Stromal cell of bone marrow (primary cell): ENCODE measurements around the gene NT5C3B.
A peak's percentile ranks its signal among the peaks of the same experiment; 100 is the strongest.

Source experiments
- DNase-seq: peaks from one replicate; pipeline ENCODE4 v3.0.0-alpha.2; 2012; ENCODE audit warnings: low read depth

NT5C3B gene

GRCh38 chr17:41810659-41811548 lies 25.1 kb downstream of the NT5C3B start:
- no peak for DNase-seq

- DNase-seq: no peak
Measured at GRCh38 chr17:41806685-41807445, 29.2 kb downstream of the NT5C3B start.

DNA sequence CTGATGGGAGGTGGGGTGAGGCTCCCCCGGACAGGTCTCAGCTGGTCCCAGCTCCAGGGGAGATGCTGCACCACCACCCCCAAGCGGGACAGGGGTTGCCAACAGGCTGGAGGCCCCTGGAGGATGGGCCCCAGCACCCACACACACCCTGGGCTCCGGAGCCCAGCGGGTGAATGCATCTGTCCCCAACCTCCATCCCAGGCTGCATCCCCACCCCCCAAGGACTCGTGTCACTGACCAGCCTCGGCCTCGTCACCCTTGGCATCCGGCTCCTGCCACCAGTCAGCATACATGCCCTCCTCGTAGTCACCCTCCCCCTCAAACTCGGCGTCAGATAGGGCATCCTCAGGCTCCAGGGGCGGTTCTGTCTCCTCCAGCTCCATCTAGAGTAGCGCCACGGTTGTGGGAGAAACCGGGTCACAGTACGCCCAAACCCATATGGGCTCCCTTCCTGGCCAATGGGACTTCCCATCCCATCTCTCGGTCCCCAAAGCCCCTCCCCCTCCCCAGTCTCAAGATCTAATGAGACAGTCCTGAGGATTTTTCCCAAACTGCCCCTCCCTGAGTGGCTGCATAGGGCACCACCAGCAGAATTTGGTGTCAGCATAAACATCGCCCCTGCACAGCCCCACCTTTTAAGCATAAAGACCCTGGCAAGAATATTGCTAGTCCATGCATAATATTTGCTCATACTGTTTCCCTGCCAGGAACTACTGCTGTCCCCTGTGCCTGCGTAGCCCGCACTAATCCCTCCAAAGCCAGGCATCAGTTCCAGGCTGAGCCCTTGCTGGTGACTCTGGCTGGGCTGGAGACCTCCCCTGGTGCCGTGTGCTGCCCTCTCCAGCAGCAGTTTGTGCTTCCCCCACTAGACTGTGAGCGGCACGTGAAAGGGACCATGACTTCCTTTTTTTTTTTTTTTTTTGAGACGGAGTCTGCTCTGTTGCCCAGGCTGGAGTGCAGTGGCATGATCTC lies 32.7 kb downstream of the NT5C3B start:
- DNase-seq: no peak

DNA sequence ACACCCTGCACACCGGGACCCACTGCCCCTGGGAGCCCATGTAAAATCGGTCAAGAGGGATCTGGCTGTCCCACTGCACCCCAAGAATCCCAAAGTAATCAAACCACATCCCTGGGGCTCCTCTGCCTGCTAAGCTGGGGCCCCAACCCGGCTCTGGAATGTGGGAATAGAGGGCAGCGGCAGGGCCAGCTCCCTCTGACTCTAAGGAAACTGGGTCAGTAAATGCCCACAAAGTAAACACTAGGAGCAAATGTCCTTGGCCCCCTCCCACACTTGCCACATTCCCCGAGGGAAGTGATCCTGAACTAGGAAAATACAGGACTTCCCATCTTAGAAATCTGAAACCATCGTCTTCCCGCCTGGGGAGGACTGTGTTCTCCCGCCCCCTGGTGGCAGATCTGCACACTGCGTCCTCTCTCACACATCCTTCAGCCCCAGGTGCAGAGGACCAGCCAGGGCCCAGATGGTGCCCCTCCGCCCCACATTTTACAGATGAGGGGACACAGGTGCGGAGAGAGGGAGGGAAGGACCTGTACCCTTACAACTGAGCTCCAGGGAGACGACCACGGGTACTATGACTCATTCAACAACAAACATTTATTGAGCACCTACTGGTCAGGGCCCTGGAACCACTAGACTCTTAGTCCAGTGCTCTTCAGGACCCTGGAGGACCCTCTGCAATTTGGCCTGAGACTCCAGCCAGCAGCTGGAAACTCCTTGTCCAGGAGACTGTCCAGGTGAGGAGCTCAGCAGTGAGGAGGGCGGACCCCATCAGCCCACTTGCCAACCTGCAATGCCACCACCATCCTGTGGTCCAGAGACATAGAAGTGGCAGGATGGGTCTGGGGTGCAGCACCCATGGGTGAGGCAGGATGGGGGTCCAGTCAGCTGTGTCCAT lies 34.4 kb downstream of the NT5C3B start:
- no peak for DNase-seq

DNA sequence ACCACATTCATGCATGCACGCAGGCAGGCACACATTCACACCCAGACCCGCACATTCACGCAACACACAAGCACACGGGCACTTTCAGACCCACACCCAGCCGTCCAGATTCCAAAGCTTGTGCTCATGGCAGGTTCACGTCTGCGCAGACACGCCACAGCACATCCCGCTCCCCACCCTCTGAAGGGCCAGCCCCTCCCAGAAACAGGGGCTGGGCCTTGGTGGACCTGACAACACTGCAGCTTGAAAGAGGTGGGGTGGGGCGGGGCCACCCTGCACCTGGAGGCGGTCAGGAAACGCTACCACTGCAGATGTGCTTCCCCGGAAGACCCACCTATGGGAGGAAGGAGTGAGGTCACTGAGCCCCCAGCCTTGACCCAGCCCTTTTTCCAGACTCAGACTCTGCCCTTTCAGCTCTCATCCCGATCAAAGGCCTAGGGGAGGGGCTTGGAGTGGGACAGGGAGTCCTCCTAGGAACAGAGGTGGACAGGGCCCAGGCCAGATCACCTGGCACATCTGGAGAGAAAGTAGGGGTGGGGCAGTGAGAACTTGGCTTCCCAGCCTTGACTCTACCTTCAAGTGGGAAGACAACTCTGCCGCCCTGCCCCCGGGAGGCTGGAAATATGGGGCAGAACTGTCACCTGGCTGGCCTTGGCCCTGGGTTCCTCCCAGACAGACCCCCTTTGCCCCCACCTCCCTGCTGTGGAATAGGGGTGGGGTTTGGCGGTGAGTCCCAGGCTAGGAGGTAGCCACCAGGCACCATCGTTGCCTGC lies 35.2 kb downstream of the NT5C3B start:
- no peak for DNase-seq

- DNase-seq: no peak
Measured at GRCh38 chr17:41799366-41799765, 36.7 kb downstream of the NT5C3B start.

GRCh38 chr17:41797377-41797776 lies 38.7 kb downstream of the NT5C3B start:
- DNase-seq: no peak

- no peak for DNase-seq
Measured at GRCh38 chr17:41796121-41796895, 39.7 kb downstream of the NT5C3B start.

DNA sequence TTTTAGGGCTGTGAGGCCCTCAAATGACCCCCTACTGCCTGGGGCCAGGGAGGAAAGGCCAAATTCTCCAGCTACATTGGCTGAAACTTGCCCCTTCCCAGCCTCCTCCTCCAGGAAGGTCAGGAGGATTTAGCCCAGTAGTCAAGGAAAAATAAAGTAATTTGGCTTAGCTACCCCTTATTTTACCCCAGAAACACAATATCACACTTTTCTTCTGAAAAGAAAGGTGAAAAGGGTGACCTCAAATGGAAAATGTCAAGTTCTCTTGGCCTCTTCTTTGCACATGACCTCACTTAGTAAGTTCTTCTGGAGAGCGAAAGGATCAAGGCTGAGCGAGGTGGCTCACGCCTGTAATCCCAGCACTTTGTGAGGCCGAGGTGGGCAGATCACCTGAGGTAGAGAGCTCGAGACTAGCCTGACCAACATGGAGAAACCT lies 41.5 kb downstream of the NT5C3B start:
- DNase-seq: no peak

DNA sequence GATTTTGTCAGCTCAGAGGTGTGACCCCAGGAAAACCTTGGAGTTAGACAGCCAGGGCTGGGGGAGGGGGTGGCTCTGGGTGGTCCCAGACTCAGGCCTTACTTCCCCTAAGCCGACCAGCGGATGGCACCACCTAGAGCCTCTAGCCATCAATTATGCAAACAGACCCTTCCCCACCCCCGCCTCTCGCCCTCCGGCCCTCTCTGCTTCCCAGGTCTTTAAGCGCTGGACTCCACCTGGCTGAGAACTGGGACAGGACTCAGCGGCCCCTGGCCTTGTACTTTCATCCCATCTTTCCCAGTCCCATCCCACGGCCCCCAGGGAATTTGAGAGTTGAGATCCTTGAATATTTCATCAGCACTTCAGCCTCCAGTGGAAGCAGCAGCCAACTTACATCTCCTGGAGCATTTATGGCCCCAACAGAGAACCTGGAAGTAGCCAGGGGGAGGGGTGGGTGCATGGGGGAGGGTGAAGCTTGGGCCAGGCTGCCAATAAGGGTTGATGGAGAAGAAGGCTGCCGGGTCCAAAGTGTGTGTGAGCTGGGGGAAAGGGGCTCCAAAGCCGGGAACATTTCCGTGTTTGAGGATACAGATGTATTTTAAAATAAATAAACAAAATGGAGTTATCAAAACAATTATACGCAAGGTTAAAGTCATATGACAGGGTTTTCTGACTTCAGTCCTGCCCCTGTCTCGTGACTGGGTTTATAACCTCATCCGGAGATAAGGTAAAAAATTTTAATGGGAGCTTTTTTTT lies 42.1 kb downstream of the NT5C3B start:
- DNase-seq: no peak

- DNase-seq: no peak
Measured at GRCh38 chr17:41792845-41793783, 42.9 kb downstream of the NT5C3B start.

DNA sequence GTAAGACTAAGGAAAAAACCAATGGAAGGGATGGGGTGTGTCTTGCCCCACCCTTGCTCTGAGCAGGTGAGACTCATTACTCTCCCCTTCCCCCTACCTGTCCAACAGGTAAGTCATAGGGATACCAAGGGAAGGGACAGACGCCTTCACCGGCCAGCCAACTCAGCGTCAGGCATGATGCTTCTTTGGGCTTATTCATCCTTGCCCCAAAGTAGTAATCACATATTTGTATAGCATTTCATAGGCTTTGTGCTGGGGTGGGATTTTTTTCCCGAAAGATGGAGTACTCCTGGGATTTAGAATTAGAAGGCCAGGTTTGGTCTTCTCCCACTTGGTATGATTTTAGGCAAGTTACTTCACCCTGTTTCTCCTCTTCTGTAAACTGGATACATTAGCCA lies 49.0 kb downstream of the NT5C3B start:
- no peak for DNase-seq

GRCh38 chr17:41786227-41787020 lies 49.6 kb downstream of the NT5C3B start, which contains the start of gene JUP:
Gene JUP, minus strand, starts transcription at chr17:41786711. Its CDS starts 14,857 bp downstream, at chr17:41771854.
- peak; percentile 92 for DNase-seq

DNA sequence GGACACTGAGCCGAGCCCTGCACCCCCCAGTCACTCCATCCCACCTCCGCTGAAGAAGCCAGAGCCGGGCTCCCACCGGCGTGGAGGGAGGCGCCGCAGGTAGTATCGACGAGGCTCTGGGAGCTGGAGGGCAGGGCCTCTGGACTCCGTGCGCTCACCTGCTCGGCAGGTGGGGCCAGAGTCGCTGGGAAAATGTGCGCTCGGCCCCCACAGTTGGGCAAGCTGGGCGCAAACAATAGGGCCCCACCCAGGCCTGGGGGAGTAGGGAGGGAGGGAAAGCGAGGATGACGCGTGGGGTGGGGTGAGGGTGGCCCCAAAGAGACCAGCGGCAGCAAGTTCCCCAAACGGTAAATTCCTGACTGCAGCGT lies 50.2 kb downstream of the NT5C3B start:
- no peak for DNase-seq

GRCh38 chr17:41785091-41785858 lies 50.8 kb downstream of the NT5C3B start:
- no peak for DNase-seq
